ENCODE results near the gene AP3S1.

- TF ChIP-seq CTCF (IDR thresholded peaks at IDR 0.05) = no peak
- TF ChIP-seq POLR2A (IDR thresholded peaks at IDR 0.05) = no peak
Observed at GRCh38 chr5:115962239-115962564, 120.5 kb downstream of the AP3S1 start, which contains the start of gene LVRN.

Measured in right lobe of liver (tissue), 4 donors.